ENCODE measurements around the gene HPCAL1.
A peak's percentile ranks its signal among the peaks of the same experiment; 100 is the strongest.

Gene HPCAL1

DNA sequence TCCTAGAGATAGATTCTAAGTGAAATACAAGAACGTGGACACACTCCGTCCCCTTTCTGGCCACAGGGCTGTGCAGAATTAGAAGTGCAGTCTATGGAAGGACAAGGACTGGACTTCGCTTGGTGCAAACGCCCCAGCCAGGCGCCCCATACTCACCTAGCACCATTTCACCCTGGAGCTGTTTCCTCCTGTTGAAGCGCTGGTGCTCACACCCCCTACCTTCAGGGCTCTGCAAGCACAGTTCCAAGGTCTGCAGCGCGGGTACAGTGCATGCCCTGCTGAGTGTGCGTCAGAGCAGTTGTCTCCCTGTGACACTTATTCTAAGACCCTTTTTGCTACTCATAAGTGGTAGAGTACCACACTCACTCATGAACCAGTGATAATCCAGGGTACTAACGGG, 3.0 kb downstream of the HPCAL1 start:
- TF ChIP-seq, protein P1, sequence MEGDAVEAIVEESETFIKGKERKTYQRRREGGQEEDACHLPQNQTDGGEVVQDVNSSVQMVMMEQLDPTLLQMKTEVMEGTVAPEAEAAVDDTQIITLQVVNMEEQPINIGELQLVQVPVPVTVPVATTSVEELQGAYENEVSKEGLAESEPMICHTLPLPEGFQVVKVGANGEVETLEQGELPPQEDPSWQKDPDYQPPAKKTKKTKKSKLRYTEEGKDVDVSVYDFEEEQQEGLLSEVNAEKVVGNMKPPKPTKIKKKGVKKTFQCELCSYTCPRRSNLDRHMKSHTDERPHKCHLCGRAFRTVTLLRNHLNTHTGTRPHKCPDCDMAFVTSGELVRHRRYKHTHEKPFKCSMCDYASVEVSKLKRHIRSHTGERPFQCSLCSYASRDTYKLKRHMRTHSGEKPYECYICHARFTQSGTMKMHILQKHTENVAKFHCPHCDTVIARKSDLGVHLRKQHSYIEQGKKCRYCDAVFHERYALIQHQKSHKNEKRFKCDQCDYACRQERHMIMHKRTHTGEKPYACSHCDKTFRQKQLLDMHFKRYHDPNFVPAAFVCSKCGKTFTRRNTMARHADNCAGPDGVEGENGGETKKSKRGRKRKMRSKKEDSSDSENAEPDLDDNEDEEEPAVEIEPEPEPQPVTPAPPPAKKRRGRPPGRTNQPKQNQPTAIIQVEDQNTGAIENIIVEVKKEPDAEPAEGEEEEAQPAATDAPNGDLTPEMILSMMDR (IDR thresholded peaks at IDR 0.05; ENCODE audit: low read depth, low read length, missing control alignments): peak; percentile 22
- DNase-seq (ENCODE audit: low read depth): no peak
- no peak overlapping the region for H3K4me3 ChIP-seq (ENCODE audit: low read depth, low read length)

- H3K4me3 ChIP-seq (ENCODE audit: low read depth, low read length): no peak overlapping the region
- no peak for DNase-seq (ENCODE audit: low read depth)
- TF ChIP-seq, protein P1 (IDR thresholded peaks at IDR 0.05; ENCODE audit: low read depth, low read length, missing control alignments): no peak
Observed at GRCh38 chr2:10306901-10307463, 4.3 kb downstream of the HPCAL1 start.

DNA sequence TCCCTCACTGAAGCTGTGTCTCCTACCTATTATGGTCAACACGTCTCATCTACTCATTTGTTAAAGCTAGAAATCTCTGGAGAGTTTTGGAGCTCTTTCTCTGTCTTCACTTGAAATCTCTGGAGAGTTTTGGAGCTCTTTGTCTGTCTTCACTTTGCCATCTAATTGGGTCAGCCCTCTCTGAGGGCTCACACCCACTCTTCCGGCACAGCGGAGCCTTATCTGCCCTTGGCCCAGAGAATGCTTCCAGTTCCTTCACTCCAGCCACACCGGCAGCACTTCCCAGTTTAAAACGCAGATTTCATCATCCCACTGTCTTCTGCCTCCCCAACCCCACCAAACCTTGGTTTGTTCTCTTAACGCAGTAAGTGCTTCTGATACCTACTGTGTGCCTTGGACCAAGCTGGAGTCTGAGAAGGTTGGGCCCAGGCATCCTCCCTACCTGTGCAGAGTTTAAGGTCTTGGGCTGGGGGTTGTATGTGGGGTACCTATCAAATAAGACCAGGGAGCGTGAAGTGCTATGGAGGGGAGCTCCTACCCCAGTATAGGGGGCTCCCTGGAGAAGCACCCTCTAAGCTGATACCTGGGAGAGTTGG, 5.0 kb downstream of the HPCAL1 start:
- H3K4me3 ChIP-seq (ENCODE audit: low read depth, low read length): no peak overlapping the region
- DNase-seq (ENCODE audit: low read depth): no peak
- TF ChIP-seq, protein P1 (IDR thresholded peaks at IDR 0.05; ENCODE audit: low read depth, low read length, missing control alignments): no peak

GRCh38 chr2:10308866-10309265, 6.2 kb downstream of the HPCAL1 start:
- DNase-seq (ENCODE audit: low read depth): no peak
- TF ChIP-seq, protein P1 (IDR thresholded peaks at IDR 0.05; ENCODE audit: low read depth, low read length, missing control alignments): no peak
- H3K4me3 ChIP-seq (ENCODE audit: low read depth, low read length): no peak overlapping the region

- no peak for DNase-seq (ENCODE audit: low read depth)
- no peak overlapping the region for H3K4me3 ChIP-seq (ENCODE audit: low read depth, low read length)
- TF ChIP-seq, protein P1 (IDR thresholded peaks at IDR 0.05; ENCODE audit: low read depth, low read length, missing control alignments): no peak
Observed at GRCh38 chr2:10309286-10309685, 6.6 kb downstream of the HPCAL1 start.

- H3K4me3 ChIP-seq (ENCODE audit: low read depth, low read length): no peak overlapping the region
- TF ChIP-seq, protein P1 (IDR thresholded peaks at IDR 0.05; ENCODE audit: low read depth, low read length, missing control alignments): no peak
- no peak for DNase-seq (ENCODE audit: low read depth)
Observed at GRCh38 chr2:10310309-10310888, 7.7 kb downstream of the HPCAL1 start.

GRCh38 chr2:10311736-10312135, 9.0 kb downstream of the HPCAL1 start:
- no peak for DNase-seq (ENCODE audit: low read depth)
- TF ChIP-seq, protein P1 (IDR thresholded peaks at IDR 0.05; ENCODE audit: low read depth, low read length, missing control alignments): no peak
- H3K4me3 ChIP-seq (ENCODE audit: low read depth, low read length): no peak overlapping the region

Data from GM12864 (cell line).